ENCODE results near the gene SLC16A9.

Gene SLC16A9

GRCh38 chr10:59741583-59741982 is 31.9 kb upstream of the SLC16A9 start:
- TF ChIP-seq, protein P1, sequence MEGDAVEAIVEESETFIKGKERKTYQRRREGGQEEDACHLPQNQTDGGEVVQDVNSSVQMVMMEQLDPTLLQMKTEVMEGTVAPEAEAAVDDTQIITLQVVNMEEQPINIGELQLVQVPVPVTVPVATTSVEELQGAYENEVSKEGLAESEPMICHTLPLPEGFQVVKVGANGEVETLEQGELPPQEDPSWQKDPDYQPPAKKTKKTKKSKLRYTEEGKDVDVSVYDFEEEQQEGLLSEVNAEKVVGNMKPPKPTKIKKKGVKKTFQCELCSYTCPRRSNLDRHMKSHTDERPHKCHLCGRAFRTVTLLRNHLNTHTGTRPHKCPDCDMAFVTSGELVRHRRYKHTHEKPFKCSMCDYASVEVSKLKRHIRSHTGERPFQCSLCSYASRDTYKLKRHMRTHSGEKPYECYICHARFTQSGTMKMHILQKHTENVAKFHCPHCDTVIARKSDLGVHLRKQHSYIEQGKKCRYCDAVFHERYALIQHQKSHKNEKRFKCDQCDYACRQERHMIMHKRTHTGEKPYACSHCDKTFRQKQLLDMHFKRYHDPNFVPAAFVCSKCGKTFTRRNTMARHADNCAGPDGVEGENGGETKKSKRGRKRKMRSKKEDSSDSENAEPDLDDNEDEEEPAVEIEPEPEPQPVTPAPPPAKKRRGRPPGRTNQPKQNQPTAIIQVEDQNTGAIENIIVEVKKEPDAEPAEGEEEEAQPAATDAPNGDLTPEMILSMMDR (conservative IDR thresholded peaks at IDR 0.05; ENCODE audit: low read depth, low read length): no peak

GRCh38 chr10:59741048-59741447 is 31.4 kb upstream of the SLC16A9 start:
- no peak overlapping the region for H2AFZ ChIP-seq (ENCODE audit: low read depth)
- H3K27ac ChIP-seq: no peak overlapping the region
- no peak overlapping the region for H3K4me3 ChIP-seq (IDR thresholded peaks at IDR 0.05; ENCODE audit: insufficient read depth, low read depth, low read length)
- H4K20me1 ChIP-seq (ENCODE audit: insufficient read depth): no peaks in the 10 kb centered on the region
- H3K9ac ChIP-seq: no peak overlapping the region
- H3K27me3 ChIP-seq (ENCODE audit: insufficient read depth, low read depth): no peaks in the 10 kb centered on the region
- TF ChIP-seq, protein P1 (conservative IDR thresholded peaks at IDR 0.05; ENCODE audit: low read depth, low read length): no peak
- no peak overlapping the region for H3K4me2 ChIP-seq
- no peaks in the 10 kb centered on the region for H3K79me2 ChIP-seq (ENCODE audit: insufficient read depth, low read depth)
- no peaks in the 10 kb centered on the region for H3K36me3 ChIP-seq (ENCODE audit: insufficient read depth)
- no peaks in the 10 kb centered on the region for H3K4me1 ChIP-seq (ENCODE audit: low read depth, poor library complexity, severe bottlenecking)

More at GRCh38 chr10:59741583-59741982, 31.9 kb upstream of the SLC16A9 start:
- no peaks in the 10 kb centered on the region for H3K27me3 ChIP-seq (ENCODE audit: insufficient read depth, low read depth)
- no peak overlapping the region for H2AFZ ChIP-seq (ENCODE audit: low read depth)
- H3K79me2 ChIP-seq (ENCODE audit: insufficient read depth, low read depth): no peaks in the 10 kb centered on the region
- no peaks in the 10 kb centered on the region for H4K20me1 ChIP-seq (ENCODE audit: insufficient read depth)
- no peaks in the 10 kb centered on the region for H3K36me3 ChIP-seq (ENCODE audit: insufficient read depth)
- H3K4me1 ChIP-seq (ENCODE audit: low read depth, poor library complexity, severe bottlenecking): no peaks in the 10 kb centered on the region
- no peak overlapping the region for H3K27ac ChIP-seq
- H3K4me2 ChIP-seq: no peak overlapping the region
- no peak overlapping the region for H3K4me3 ChIP-seq (IDR thresholded peaks at IDR 0.05; ENCODE audit: insufficient read depth, low read depth, low read length)
- H3K9ac ChIP-seq: no peak overlapping the region

GRCh38 chr10:59736749-59737148 is 27.1 kb upstream of the SLC16A9 start:
- no peak overlapping the region for H2AFZ ChIP-seq (ENCODE audit: low read depth)
- H3K4me2 ChIP-seq: no peak overlapping the region
- H3K27ac ChIP-seq: no peak overlapping the region

GRCh38 chr10:59735296-59735695 is 25.6 kb upstream of the SLC16A9 start:
- no peaks in the 10 kb centered on the region for H3K79me2 ChIP-seq (ENCODE audit: insufficient read depth, low read depth)
- H3K4me3 ChIP-seq (IDR thresholded peaks at IDR 0.05; ENCODE audit: insufficient read depth, low read depth, low read length): no peak overlapping the region
- no peak overlapping the region for H3K27ac ChIP-seq
- H4K20me1 ChIP-seq (ENCODE audit: insufficient read depth): no peaks in the 10 kb centered on the region
- H3K4me2 ChIP-seq: no peak overlapping the region
- H3K36me3 ChIP-seq (ENCODE audit: insufficient read depth): no peaks in the 10 kb centered on the region
- no peaks in the 10 kb centered on the region for H3K27me3 ChIP-seq (ENCODE audit: insufficient read depth, low read depth)
- H2AFZ ChIP-seq (ENCODE audit: low read depth): no peak overlapping the region
- TF ChIP-seq, protein P1 (conservative IDR thresholded peaks at IDR 0.05; ENCODE audit: low read depth, low read length): no peak
- H3K9ac ChIP-seq: no peak overlapping the region
- no peaks in the 10 kb centered on the region for H3K4me1 ChIP-seq (ENCODE audit: low read depth, poor library complexity, severe bottlenecking)

More at GRCh38 chr10:59736749-59737148, 27.1 kb upstream of the SLC16A9 start:
- H3K4me1 ChIP-seq (ENCODE audit: low read depth, poor library complexity, severe bottlenecking): no peaks in the 10 kb centered on the region
- no peaks in the 10 kb centered on the region for H4K20me1 ChIP-seq (ENCODE audit: insufficient read depth)
- TF ChIP-seq, protein P1 (conservative IDR thresholded peaks at IDR 0.05; ENCODE audit: low read depth, low read length): no peak
- no peaks in the 10 kb centered on the region for H3K36me3 ChIP-seq (ENCODE audit: insufficient read depth)
- H3K79me2 ChIP-seq (ENCODE audit: insufficient read depth, low read depth): no peaks in the 10 kb centered on the region
- H3K9ac ChIP-seq: no peak overlapping the region
- H3K27me3 ChIP-seq (ENCODE audit: insufficient read depth, low read depth): no peaks in the 10 kb centered on the region
- H3K4me3 ChIP-seq (IDR thresholded peaks at IDR 0.05; ENCODE audit: insufficient read depth, low read depth, low read length): no peak overlapping the region

Measured in KMS-11 (cell line).